Liver (tissue), 3 donors: Measurements from ENCODE around the gene SLC25A15.

Source experiments
- ATF3 ChIP-seq: IDR thresholded peaks from 2 replicates; pipeline ENCODE4 v1.6.1; 2016; ENCODE audit warnings: antibody characterized with exemption
- CTCF ChIP-seq: fragments of 150-350 bp; IDR thresholded peaks from 2 replicates; pipeline ENCODE4 v1.5.1; 2017; ENCODE audit warnings: improper control_type of control experiment, low read depth, low read length; ENCODE audit not compliant: missing input control
- MAX ChIP-seq: IDR thresholded peaks from 2 replicates; pipeline ENCODE4 v1.6.1; 2016; ENCODE audit warnings: antibody characterized with exemption
- NR2F2 ChIP-seq: IDR thresholded peaks from 2 replicates; pipeline ENCODE4 v1.6.1; 2016; ENCODE audit warnings: antibody characterized with exemption
- REST ChIP-seq: IDR thresholded peaks from 2 replicates; pipeline ENCODE4 v1.6.1; 2016; ENCODE audit warnings: antibody characterized with exemption, mild to moderate bottlenecking
- RXRA ChIP-seq, 2 donors: IDR thresholded peaks; 2 replicates each; pipeline ENCODE4 v1.6.1; 2017 to 2018; ENCODE audit warnings: antibody characterized with exemption in 2 of 2, mild to moderate bottlenecking in 1 of 2
- SP1 ChIP-seq: IDR thresholded peaks from 2 replicates; pipeline ENCODE4 v1.6.1; 2018; ENCODE audit warnings: antibody characterized with exemption, mild to moderate bottlenecking
- TAF1 ChIP-seq: conservative IDR thresholded peaks from 2 replicates; pipeline ENCODE4 v1.6.1; 2016; ENCODE audit warnings: antibody characterized with exemption, mild to moderate bottlenecking
- YY1 ChIP-seq: IDR thresholded peaks from 2 replicates; pipeline ENCODE4 v1.6.1; 2016; ENCODE audit warnings: antibody characterized with exemption, mild to moderate bottlenecking
- donor health status: healthy.
- donor health status: healthy.

GRCh38 chr13:40789275-40790153 is at the start of gene SLC25A15:
- TF ChIP-seq CTCF (peak; percentile 29), REST (peak; percentile 58), MAX (no peak), SP1 (no peak), TAF1 (no peak), RXRA (IDR thresholded peaks at IDR 0.05) (peak in 1 of 2 donors; percentile 25), YY1 (no peak), ATF3 (no peak), NR2F2 (no peak)
